Nephron progenitor cell (in vitro differentiated cells): Measurements from ENCODE around the gene MNS1.
"Not testable (repeated sequence)": the region's sequence is repeated elsewhere in the genome, so short reads cannot be mapped to it uniquely, and the experiment has no call there.

Experiments used
- DNase-seq: peaks from one replicate; pipeline ENCODE4 v3.0.0; 2021
- H3K27ac Mint-ChIP-seq: 2 replicates; pipeline ENCODE4 v1.8.0; 2021; ENCODE audit warnings: mild to moderate bottlenecking, moderate library complexity, mixed read lengths
- H3K27me3 Mint-ChIP-seq: 2 replicates; pipeline ENCODE4 v1.8.0; 2021; ENCODE audit warnings: mild to moderate bottlenecking, low read depth, mixed read lengths; ENCODE audit not compliant: poor library complexity
- H3K36me3 Mint-ChIP-seq: 2 replicates; pipeline ENCODE4 v1.8.0; 2021; ENCODE audit warnings: low read depth, mixed read lengths
- H3K4me1 Mint-ChIP-seq: 2 replicates; pipeline ENCODE4 v1.8.0; 2021; ENCODE audit warnings: mixed read lengths
- H3K4me3 Mint-ChIP-seq: 2 replicates; pipeline ENCODE4 v1.8.0; 2021; ENCODE audit warnings: mild to moderate bottlenecking, moderate library complexity, mixed read lengths
- H3K9me3 Mint-ChIP-seq: 2 replicates; pipeline ENCODE4 v1.8.0; 2021; ENCODE audit warnings: mild to moderate bottlenecking, moderate library complexity, mixed read lengths
- CTCF ChIP-seq: fragments of 200-600 bp; sonication (generic); IDR thresholded peaks from 2 replicates; pipeline ENCODE4 v1.5.0; 2021; ENCODE audit warnings: antibody characterized with exemption

The MNS1 gene

GRCh38 chr15:56411122-56411749 lies 53.7 kb downstream of the MNS1 start:
- H3K4me1 Mint-ChIP-seq: peaks cover 14% of the 10 kb centered on the region
- no peak overlapping the region for H3K4me3 Mint-ChIP-seq
- peak overlapping the region; percentile 88 for H3K27ac Mint-ChIP-seq
- no peak for TF ChIP-seq CTCF
- no peak for DNase-seq
- peaks cover 34% of the 10 kb centered on the region for H3K36me3 Mint-ChIP-seq
- no peaks in the 10 kb centered on the region for H3K27me3 Mint-ChIP-seq
- H3K9me3 Mint-ChIP-seq: peaks cover 4% of the 10 kb centered on the region

GRCh38 chr15:56410721-56411120 lies 54.2 kb downstream of the MNS1 start:
- Mint-ChIP-seq H3K27ac (peak overlapping the region; percentile 49), H3K9me3 (peaks cover 4% of the 10 kb centered on the region), H3K27me3 (no peaks in the 10 kb centered on the region), H3K4me3 (no peak overlapping the region), H3K36me3 (peaks cover 33% of the 10 kb centered on the region), H3K4me1 (peaks cover 14% of the 10 kb centered on the region)
- no peak for DNase-seq
- no peak for TF ChIP-seq CTCF

- H3K27ac Mint-ChIP-seq, H3K4me3 Mint-ChIP-seq, H3K4me1 Mint-ChIP-seq, DNase-seq, H3K27me3 Mint-ChIP-seq: not testable (repeated sequence)
- Mint-ChIP-seq H3K36me3 (peaks cover 94% of the 10 kb centered on the region), H3K9me3 (peaks cover 82% of the 10 kb centered on the region)
Observed at GRCh38 chr15:56399209-56399608, 65.7 kb downstream of the MNS1 start.

- H3K4me1 Mint-ChIP-seq, DNase-seq, H3K27me3 Mint-ChIP-seq, H3K27ac Mint-ChIP-seq, H3K4me3 Mint-ChIP-seq: not testable (repeated sequence)
- Mint-ChIP-seq H3K36me3 (peaks cover 88% of the 10 kb centered on the region), H3K9me3 (peaks cover 63% of the 10 kb centered on the region)
Observed at GRCh38 chr15:56397325-56397724, 67.6 kb downstream of the MNS1 start.

GRCh38 chr15:56394909-56395308 lies 70.0 kb downstream of the MNS1 start:
- TF ChIP-seq CTCF: no peak
- Mint-ChIP-seq H3K27ac (no peak overlapping the region), H3K36me3 (peaks cover 79% of the 10 kb centered on the region), H3K4me3 (no peak overlapping the region), H3K9me3 (peaks cover 39% of the 10 kb centered on the region), H3K4me1 (no peaks in the 10 kb centered on the region), H3K27me3 (peaks cover 4% of the 10 kb centered on the region)
- no peak for DNase-seq

- H3K27ac Mint-ChIP-seq: no peak overlapping the region
- H3K27me3 Mint-ChIP-seq: peaks cover 4% of the 10 kb centered on the region
- H3K9me3 Mint-ChIP-seq: peaks cover 26% of the 10 kb centered on the region
- H3K36me3 Mint-ChIP-seq: peaks cover 63% of the 10 kb centered on the region
- no peak for TF ChIP-seq CTCF
- H3K4me1 Mint-ChIP-seq: no peaks in the 10 kb centered on the region
- H3K4me3 Mint-ChIP-seq: no peak overlapping the region
- DNase-seq: no peak
Observed at GRCh38 chr15:56393277-56393676, 71.7 kb downstream of the MNS1 start.

GRCh38 chr15:56390739-56391267 lies 74.1 kb downstream of the MNS1 start:
- Mint-ChIP-seq H3K4me1 (no peaks in the 10 kb centered on the region), H3K36me3 (peaks cover 50% of the 10 kb centered on the region), H3K9me3 (peaks cover 10% of the 10 kb centered on the region)

More at GRCh38 chr15:56390739-56391267, 74.1 kb downstream of the MNS1 start:
- DNase-seq: no peak
- H3K27me3 Mint-ChIP-seq: no peaks in the 10 kb centered on the region
- no peak for TF ChIP-seq CTCF
- no peak overlapping the region for H3K4me3 Mint-ChIP-seq
- H3K27ac Mint-ChIP-seq: no peak overlapping the region
